Smooth muscle cell (in vitro differentiated cells): ENCODE results near the gene SPATA13. TPM values are rescaled to one million over a fixed set of nuclear protein-coding genes. Genes with fewer than 3 reads are reported as not detected.

ENCODE experiments used
- DNase-seq: peaks from one replicate; lab custom pipeline; 2025; ENCODE audit not compliant: unreplicated experiment; lab: John Stamatoyannopoulos, UW
- H2AFZ ChIP-seq: fragments of 200-600 bp; sonication (generic); 2 replicates; pipeline ENCODE4 v1.6.0; 2016; ENCODE audit warnings: antibody characterized with exemption, low read depth, mild to moderate bottlenecking
- H3F3A ChIP-seq: fragments of 200-600 bp; sonication (generic); 2 replicates; pipeline ENCODE4 v1.6.0; 2017; ENCODE audit warnings: antibody characterized with exemption, low read depth
- H3K27ac ChIP-seq: fragments of 200-600 bp; sonication (generic); 2 replicates; pipeline ENCODE4 v1.5.1; 2016; ENCODE audit warnings: low read depth, mild to moderate bottlenecking
- H3K27me3 ChIP-seq: fragments of 200-600 bp; sonication (generic); 2 replicates; pipeline ENCODE4 v1.6.1; 2016; ENCODE audit warnings: low read depth, mild to moderate bottlenecking
- H3K36me3 ChIP-seq: fragments of 200-600 bp; sonication (generic); 2 replicates; pipeline ENCODE4 v1.5.1; 2016; ENCODE audit warnings: low read depth
- H3K4me1 ChIP-seq: fragments of 200-600 bp; sonication (generic); 2 replicates; pipeline ENCODE4 v1.5.1; 2016; ENCODE audit warnings: low read depth
- H3K4me2 ChIP-seq: fragments of 200-600 bp; sonication (generic); 2 replicates; pipeline ENCODE4 v1.6.0; 2016; ENCODE audit warnings: mild to moderate bottlenecking
- H3K4me3 ChIP-seq: fragments of 200-600 bp; sonication (generic); 2 replicates; pipeline ENCODE4 v1.5.1; 2016; ENCODE audit warnings: mild to moderate bottlenecking
- H3K79me2 ChIP-seq: fragments of 200-600 bp; sonication (generic); 2 replicates; pipeline ENCODE4 v1.6.0; 2016; ENCODE audit warnings: low read depth, mild to moderate bottlenecking
- H3K9ac ChIP-seq: fragments of 200-600 bp; sonication (generic); 2 replicates; pipeline ENCODE4 v1.6.0; 2016; ENCODE audit warnings: low read depth
- H3K9me3 ChIP-seq: fragments of 200-600 bp; sonication (generic); replicated peaks from 2 replicates; pipeline ENCODE4 v1.5.1; 2016; ENCODE audit warnings: low read depth
- H4K20me1 ChIP-seq: fragments of 200-600 bp; sonication (generic); 2 replicates; pipeline ENCODE4 v1.6.0; 2016; ENCODE audit warnings: low read depth
- WGBS: methylation state at CpG from one replicate; pipeline ENCODE4 v1.1.7; 2016; ENCODE audit warnings: low lambda C conversion rate; 5-methylcytosine and 5-hydroxymethylcytosine counted together
- polyA plus RNA-seq: library from polyadenylated mRNA; unstranded; fragments of >200 nt; fragmentation: Nextera tagmentation; extraction: Ambion mirVana; gene quantifications from 2 replicates; pipeline ENCODE4 v1.2.1, GENCODE V29; 2016
- total RNA-seq: library from RNA; depleted of rRNA; stranded (reverse); fragments of >200 nt; gene quantifications from 2 replicates; pipeline ENCODE4 v1.2.3, GENCODE V29; 2014
- TF ChIP-seq, protein P1 (sequence below): fragments of 200-600 bp; sonication (generic); IDR thresholded peaks from 2 replicates; pipeline ENCODE4 v1.5.1; 2017; ENCODE audit warnings: borderline replicate concordance, mild to moderate bottlenecking, antibody characterized with exemption; ENCODE audit not compliant: insufficient read depth, poor library complexity, severe bottlenecking

The SPATA13 gene
- total and polyA plus RNA-seq, 2 experiments from 2014 or later: 7.1 to 16.6 TPM

DNA sequence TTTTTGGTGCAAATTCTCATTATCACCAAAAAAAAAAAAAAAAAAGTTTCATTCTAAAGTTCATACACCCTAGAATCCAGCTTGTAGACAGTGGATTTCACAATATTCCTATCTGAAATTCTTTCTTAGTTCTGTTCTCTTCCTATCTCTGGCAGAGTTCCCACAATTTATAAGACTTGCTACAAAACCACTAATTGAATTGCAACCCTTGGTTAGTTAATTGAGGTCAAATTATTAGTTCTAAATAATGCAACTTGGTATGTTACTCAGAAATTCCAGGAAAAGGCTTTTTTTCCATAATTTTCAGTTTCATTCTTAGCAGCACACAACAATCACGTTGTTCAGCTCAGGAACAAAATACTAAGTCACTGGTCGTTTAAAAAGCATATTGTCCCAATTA lies 58.5 kb downstream of the SPATA13 start:
- no peak overlapping the region for H3K9ac ChIP-seq
- DNase-seq: no peak
- H3K4me2 ChIP-seq: no peak overlapping the region
- peaks cover 6% of the 10 kb centered on the region for H3K4me1 ChIP-seq
- no peaks in the 10 kb centered on the region for H3K36me3 ChIP-seq
- WGBS: 76% methylated on average over 2 of the region's 2 CpGs
- H4K20me1 ChIP-seq: no peaks in the 10 kb centered on the region
- H3K27me3 ChIP-seq: no peaks in the 10 kb centered on the region
- no peak overlapping the region for H2AFZ ChIP-seq
- H3K9me3 ChIP-seq: no peaks in the 10 kb centered on the region
- no peaks in the 10 kb centered on the region for H3F3A ChIP-seq
- H3K4me3 ChIP-seq: no peak overlapping the region
- no peaks in the 10 kb centered on the region for H3K79me2 ChIP-seq
- TF ChIP-seq, protein P1, sequence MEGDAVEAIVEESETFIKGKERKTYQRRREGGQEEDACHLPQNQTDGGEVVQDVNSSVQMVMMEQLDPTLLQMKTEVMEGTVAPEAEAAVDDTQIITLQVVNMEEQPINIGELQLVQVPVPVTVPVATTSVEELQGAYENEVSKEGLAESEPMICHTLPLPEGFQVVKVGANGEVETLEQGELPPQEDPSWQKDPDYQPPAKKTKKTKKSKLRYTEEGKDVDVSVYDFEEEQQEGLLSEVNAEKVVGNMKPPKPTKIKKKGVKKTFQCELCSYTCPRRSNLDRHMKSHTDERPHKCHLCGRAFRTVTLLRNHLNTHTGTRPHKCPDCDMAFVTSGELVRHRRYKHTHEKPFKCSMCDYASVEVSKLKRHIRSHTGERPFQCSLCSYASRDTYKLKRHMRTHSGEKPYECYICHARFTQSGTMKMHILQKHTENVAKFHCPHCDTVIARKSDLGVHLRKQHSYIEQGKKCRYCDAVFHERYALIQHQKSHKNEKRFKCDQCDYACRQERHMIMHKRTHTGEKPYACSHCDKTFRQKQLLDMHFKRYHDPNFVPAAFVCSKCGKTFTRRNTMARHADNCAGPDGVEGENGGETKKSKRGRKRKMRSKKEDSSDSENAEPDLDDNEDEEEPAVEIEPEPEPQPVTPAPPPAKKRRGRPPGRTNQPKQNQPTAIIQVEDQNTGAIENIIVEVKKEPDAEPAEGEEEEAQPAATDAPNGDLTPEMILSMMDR: no peak
- H3K27ac ChIP-seq: no peak overlapping the region

GRCh38 chr13:24220086-24220703 lies 59.7 kb downstream of the SPATA13 start:
- Histone ChIP-seq H3K9me3 (no peaks in the 10 kb centered on the region), H3K36me3 (no peaks in the 10 kb centered on the region), H4K20me1 (no peaks in the 10 kb centered on the region), H3K27me3 (no peaks in the 10 kb centered on the region), H3K79me2 (no peaks in the 10 kb centered on the region), H2AFZ (no peak overlapping the region), H3K4me1 (peaks cover 6% of the 10 kb centered on the region), H3K27ac (no peak overlapping the region), H3K4me3 (no peak overlapping the region), H3K4me2 (peak overlapping the region; percentile 2), H3F3A (no peaks in the 10 kb centered on the region), H3K9ac (no peak overlapping the region)
- 54% methylated on average over 6 of the region's 6 CpGs for WGBS
- no peak for DNase-seq
- TF ChIP-seq, protein P1: peak; percentile 82

DNA sequence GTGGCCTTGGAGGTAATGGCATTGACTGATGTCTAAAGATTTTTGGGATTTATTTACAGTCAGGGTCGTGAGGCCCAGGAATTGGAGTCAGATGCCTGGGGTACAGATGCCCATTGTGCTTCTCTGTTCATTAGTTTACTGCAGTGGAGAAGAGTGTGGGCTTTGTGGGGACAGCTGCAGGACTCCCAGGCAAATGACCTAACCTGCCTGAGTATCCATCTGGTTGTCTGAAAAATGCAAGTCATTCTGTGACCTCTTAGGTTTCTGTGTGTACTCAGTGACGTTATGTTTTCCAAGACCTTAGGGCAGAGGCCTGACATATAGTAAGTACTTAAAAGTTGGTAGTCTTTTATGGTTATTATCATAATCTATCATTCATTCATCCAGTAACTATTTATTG lies 60.5 kb downstream of the SPATA13 start:
- Histone ChIP-seq H2AFZ (no peak overlapping the region), H3K4me1 (no peaks in the 10 kb centered on the region), H3K27me3 (no peaks in the 10 kb centered on the region), H3K36me3 (no peaks in the 10 kb centered on the region), H3K27ac (no peak overlapping the region), H3K9ac (no peak overlapping the region), H3F3A (no peaks in the 10 kb centered on the region), H3K4me3 (no peak overlapping the region), H3K4me2 (no peak overlapping the region), H3K79me2 (no peaks in the 10 kb centered on the region), H3K9me3 (no peaks in the 10 kb centered on the region), H4K20me1 (no peaks in the 10 kb centered on the region)
- WGBS: 84% methylated on average over 2 of the region's 2 CpGs
- TF ChIP-seq, protein P1: no peak
- DNase-seq: no peak

DNA sequence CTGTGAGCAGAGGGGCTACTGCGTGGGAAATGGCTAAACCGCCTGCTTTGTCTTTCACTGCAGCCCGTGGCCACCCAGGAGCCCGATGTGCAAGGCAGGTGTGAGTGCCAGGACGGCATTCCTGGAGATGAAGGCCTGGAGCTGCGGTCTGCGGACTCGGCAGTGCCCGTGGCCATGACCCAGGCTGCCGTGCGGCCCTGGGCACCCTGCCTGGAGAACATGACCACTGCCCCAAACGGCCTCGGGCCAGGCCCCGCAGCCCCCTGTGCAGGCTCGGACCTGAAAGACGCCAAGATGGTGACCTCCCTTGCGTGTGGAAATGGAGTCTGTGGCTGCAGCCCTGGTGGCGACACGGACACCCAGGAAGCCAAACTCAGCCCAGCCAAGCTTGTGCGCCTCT lies 62.2 kb downstream of the SPATA13 start:
- WGBS: 98% methylated on average over 20 of the region's 20 CpGs
- Histone ChIP-seq H3K9me3 (no peaks in the 10 kb centered on the region), H3K4me2 (no peak overlapping the region), H3K9ac (no peak overlapping the region), H3K36me3 (no peaks in the 10 kb centered on the region), H2AFZ (no peak overlapping the region), H3K27ac (no peak overlapping the region), H3K4me3 (no peak overlapping the region), H3F3A (no peaks in the 10 kb centered on the region), H3K79me2 (no peaks in the 10 kb centered on the region), H4K20me1 (no peaks in the 10 kb centered on the region), H3K27me3 (no peaks in the 10 kb centered on the region), H3K4me1 (no peaks in the 10 kb centered on the region)
- no peak for DNase-seq
- TF ChIP-seq, protein P1: no peak
